Karpas-422 (cell line): ENCODE measurements around the gene MFNG. TPM values are rescaled to one million over a fixed set of nuclear protein-coding genes. Genes with fewer than 3 reads are reported as not detected.

ENCODE experiments used
- DNase-seq: peaks from one replicate; pipeline ENCODE4 v3.0.0-alpha.2; 2015
- H2AFZ ChIP-seq: fragments of 200-600 bp; sonication (generic); 2 replicates; pipeline ENCODE4 v1.6.1; 2014; ENCODE audit warnings: antibody characterized with exemption, low read length, mixed read lengths
- H3K27ac ChIP-seq: fragments of 200-600 bp; sonication (generic); 2 replicates; pipeline ENCODE4 v1.5.1; 2014; ENCODE audit warnings: mild to moderate bottlenecking, low read length, moderate library complexity
- H3K27me3 ChIP-seq: fragments of 200-600 bp; sonication (generic); 2 replicates; pipeline ENCODE4 v1.6.1; 2014; ENCODE audit warnings: low read length, mixed read lengths
- H3K36me3 ChIP-seq: fragments of 200-600 bp; sonication (generic); 2 replicates; pipeline ENCODE4 v1.6.1; 2014; ENCODE audit warnings: low read length, mixed read lengths; ENCODE audit not compliant: insufficient read depth
- H3K4me1 ChIP-seq: fragments of 200-600 bp; sonication (generic); 2 replicates; pipeline ENCODE4 v1.6.1; 2014; ENCODE audit warnings: mild to moderate bottlenecking, low read length, mixed read lengths
- H3K4me2 ChIP-seq: fragments of 200-600 bp; sonication (generic); 2 replicates; pipeline ENCODE4 v1.6.1; 2014; ENCODE audit warnings: low read length, low read depth, mild to moderate bottlenecking; ENCODE audit not compliant: poor library complexity, severe bottlenecking
- H3K4me3 ChIP-seq: fragments of 200-600 bp; sonication (generic); 2 replicates; pipeline ENCODE4 v1.5.1; 2014; ENCODE audit warnings: mild to moderate bottlenecking, antibody characterized with exemption, low read length, mixed read lengths
- H3K79me2 ChIP-seq: fragments of 200-600 bp; sonication (generic); 2 replicates; pipeline ENCODE4 v1.6.1; 2014; ENCODE audit warnings: mild to moderate bottlenecking, low read length, mixed read lengths
- H3K9ac ChIP-seq: fragments of 200-600 bp; sonication (generic); 2 replicates; pipeline ENCODE4 v1.6.0; 2014; ENCODE audit warnings: low read length
- H3K9me2 ChIP-seq: fragments of 200-600 bp; sonication (generic), shearing (Covaris generic); replicated peaks from 2 replicates; pipeline ENCODE4 v1.6.0; 2014; ENCODE audit warnings: mild to moderate bottlenecking, low read length, moderate library complexity; ENCODE audit not compliant: insufficient read depth
- H3K9me3 ChIP-seq: fragments of 300-700, 200-600 bp; sonication (generic); 2 replicates; pipeline ENCODE4 v1.6.1; 2014; ENCODE audit warnings: low read length, mixed read lengths
- H4K20me1 ChIP-seq: fragments of 200-600 bp; sonication (generic); 2 replicates; pipeline ENCODE4 v1.6.1; 2014; ENCODE audit warnings: mild to moderate bottlenecking, antibody characterized with exemption, low read length, low read depth; ENCODE audit not compliant: insufficient read depth
- total RNA-seq: library from RNA; depleted of rRNA; stranded (reverse); fragments of >200 nt; shearing (Covaris generic); gene quantifications from 2 replicates; pipeline ENCODE4 v1.2.3, GENCODE V29; 2014; ENCODE audit warnings: low replicate concordance

Gene MFNG
- total RNA-seq, 1 experiment from 2014 or later, result 105 TPM

DNA sequence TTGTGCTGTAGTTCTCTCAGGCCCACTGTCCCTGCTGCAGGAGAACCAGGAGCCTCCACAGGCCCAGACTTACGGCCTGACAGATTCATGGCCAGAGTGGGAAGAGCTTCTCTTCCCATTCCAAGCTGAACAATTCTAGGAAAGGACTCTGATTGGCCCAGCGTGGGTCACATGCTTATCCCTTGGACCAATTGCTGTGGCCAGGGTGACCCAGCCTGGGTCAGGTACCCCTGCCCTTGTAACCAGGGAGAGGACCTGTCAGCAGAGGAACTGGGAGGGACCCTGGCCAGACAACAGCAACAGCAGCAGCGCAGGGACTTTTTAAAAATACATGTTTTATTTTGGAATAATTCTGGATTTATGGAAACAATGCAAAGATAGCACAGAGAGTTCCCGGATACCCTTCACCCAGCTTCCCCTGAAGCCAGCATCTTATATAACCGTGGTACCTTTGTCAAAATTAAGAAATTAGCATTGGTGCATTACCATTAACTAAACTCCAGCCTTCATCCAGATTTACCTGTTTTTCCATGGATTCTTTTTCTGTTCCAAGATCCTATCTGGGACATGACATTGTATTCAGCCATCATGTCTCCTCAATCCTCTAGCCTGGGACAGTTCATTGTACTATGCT lies 50.1 kb downstream of the MFNG start:
- Histone ChIP-seq H3K79me2 (no peaks in the 10 kb centered on the region), H3K27me3 (no peaks in the 10 kb centered on the region), H3K9ac (no peak overlapping the region), H3K9me2 (no peaks in the 10 kb centered on the region), H3K9me3 (0 out of 2 replicates have a peak, but pooled peaks cover 4% of the 10 kb centered on the region), H3K27ac (no peak overlapping the region), H3K4me2 (no peak overlapping the region), H3K4me3 (no peak overlapping the region), H2AFZ (no peak overlapping the region), H3K4me1 (no peaks in the 10 kb centered on the region), H4K20me1 (no peaks in the 10 kb centered on the region), H3K36me3 (no peaks in the 10 kb centered on the region)
- DNase-seq, result no peak

DNA sequence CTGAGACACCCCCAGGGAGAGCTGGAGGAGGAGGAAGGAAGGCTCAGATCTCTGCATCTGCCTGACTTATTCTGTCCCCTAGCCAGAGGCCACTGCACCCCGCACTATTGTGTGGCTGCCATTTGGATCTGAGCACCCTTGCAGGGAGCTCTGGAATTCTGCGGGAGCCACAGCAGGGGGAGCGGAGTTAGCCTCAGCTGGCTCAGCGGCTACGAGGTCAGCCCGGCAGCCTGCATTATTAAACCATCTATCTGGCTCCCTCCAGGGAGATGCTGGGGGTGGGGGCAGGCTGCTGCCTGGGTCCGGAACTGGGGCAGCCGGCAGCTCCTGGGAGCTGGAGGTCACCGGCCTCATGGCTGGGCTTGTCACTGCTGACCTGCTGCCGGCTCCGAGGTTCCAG lies 52.4 kb downstream of the MFNG start:
- H4K20me1 ChIP-seq, result peaks cover 4% of the 10 kb centered on the region; the same call in 1 of the 2 replicates
- no peak for DNase-seq
- H3K9ac ChIP-seq, result no peak overlapping the region
- no peaks in the 10 kb centered on the region for H3K9me3 ChIP-seq
- no peaks in the 10 kb centered on the region for H3K4me1 ChIP-seq
- no peaks in the 10 kb centered on the region for H3K9me2 ChIP-seq
- H3K27ac ChIP-seq, result no peak overlapping the region
- no peaks in the 10 kb centered on the region for H3K36me3 ChIP-seq
- H3K27me3 ChIP-seq, result no peaks in the 10 kb centered on the region
- H2AFZ ChIP-seq, result no peak overlapping the region
- H3K79me2 ChIP-seq, result no peaks in the 10 kb centered on the region
- no peak overlapping the region for H3K4me3 ChIP-seq
- H3K4me2 ChIP-seq, result no peak overlapping the region

- no peak overlapping the region for H3K4me2 ChIP-seq
- H3K27me3 ChIP-seq, result no peaks in the 10 kb centered on the region
- no peak overlapping the region for H3K9ac ChIP-seq
Observed at GRCh38 chr22:37432708-37433054, 53.5 kb downstream of the MFNG start.

GRCh38 chr22:37431801-37432707 lies 54.1 kb downstream of the MFNG start:
- no peak for DNase-seq
- Histone ChIP-seq H3K4me2 (no peak overlapping the region), H4K20me1 (peaks cover 4% of the 10 kb centered on the region; the same call in 1 of the 2 replicates), H3K9me3 (no peaks in the 10 kb centered on the region), H3K4me1 (no peaks in the 10 kb centered on the region), H3K27ac (no peak overlapping the region), H3K9ac (no peak overlapping the region), H3K9me2 (no peaks in the 10 kb centered on the region), H3K79me2 (no peaks in the 10 kb centered on the region), H2AFZ (no peak overlapping the region), H3K4me3 (no peak overlapping the region), H3K36me3 (no peaks in the 10 kb centered on the region), H3K27me3 (no peaks in the 10 kb centered on the region)

More at GRCh38 chr22:37432708-37433054, 53.5 kb downstream of the MFNG start:
- H3K36me3 ChIP-seq, result no peaks in the 10 kb centered on the region
- DNase-seq, result no peak
- no peaks in the 10 kb centered on the region for H3K9me2 ChIP-seq
- no peak overlapping the region for H2AFZ ChIP-seq
- H3K4me3 ChIP-seq, result no peak overlapping the region
- no peaks in the 10 kb centered on the region for H3K4me1 ChIP-seq
- H3K27ac ChIP-seq, result no peak overlapping the region
- H3K79me2 ChIP-seq, result no peaks in the 10 kb centered on the region
- H3K9me3 ChIP-seq, result no peaks in the 10 kb centered on the region
- H4K20me1 ChIP-seq, result peaks cover 4% of the 10 kb centered on the region; the same call in 1 of the 2 replicates

DNA sequence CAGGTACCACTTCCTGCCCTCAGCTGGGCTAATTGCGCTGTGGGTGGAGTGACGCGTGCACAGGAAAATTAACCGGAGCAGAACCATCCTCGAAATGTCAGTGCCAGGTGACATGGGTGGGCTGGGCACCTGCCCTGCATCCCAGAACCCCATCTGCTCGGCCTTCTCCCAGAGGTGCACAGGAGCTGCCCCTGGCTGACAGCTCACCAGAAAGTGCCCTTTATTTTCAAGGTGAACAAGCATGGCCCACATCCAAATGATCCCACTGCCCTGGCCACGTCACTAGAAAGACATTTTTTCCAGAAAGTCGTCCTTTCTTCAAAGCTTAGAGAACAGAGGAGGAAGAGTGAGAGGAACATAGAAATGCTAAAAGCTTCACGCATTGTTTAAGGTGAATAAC lies 54.8 kb downstream of the MFNG start:
- H3K4me2 ChIP-seq, result no peak overlapping the region
- H3K9me2 ChIP-seq, result no peaks in the 10 kb centered on the region
- H3K27ac ChIP-seq, result no peak overlapping the region
- H3K79me2 ChIP-seq, result no peaks in the 10 kb centered on the region
- no peaks in the 10 kb centered on the region for H3K36me3 ChIP-seq
- no peaks in the 10 kb centered on the region for H3K4me1 ChIP-seq
- no peaks in the 10 kb centered on the region for H3K9me3 ChIP-seq
- DNase-seq, result no peak
- no peak overlapping the region for H3K9ac ChIP-seq
- H3K27me3 ChIP-seq, result no peaks in the 10 kb centered on the region
- H3K4me3 ChIP-seq, result no peak overlapping the region
- H4K20me1 ChIP-seq, result peaks cover 4% of the 10 kb centered on the region; the same call in 1 of the 2 replicates
- H2AFZ ChIP-seq, result no peak overlapping the region

DNA sequence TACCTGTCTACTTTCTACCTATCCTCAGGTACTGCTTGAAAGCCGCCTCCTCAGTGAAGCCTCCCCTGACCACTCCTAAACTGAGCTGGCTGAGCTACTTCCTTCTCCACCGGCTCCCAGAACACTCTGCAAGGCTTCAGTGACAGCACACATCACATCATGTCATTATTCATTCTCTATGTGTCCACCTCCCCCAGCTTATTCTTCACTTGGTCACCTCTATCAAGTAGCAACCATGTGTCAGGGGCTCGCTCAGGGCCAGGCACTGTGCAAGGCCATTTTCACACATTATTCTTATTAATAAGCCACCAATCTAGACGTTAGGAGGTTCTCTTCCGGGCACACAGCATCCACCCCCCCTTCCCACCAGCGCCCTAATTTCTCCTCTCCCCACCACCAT lies 55.2 kb downstream of the MFNG start:
- Histone ChIP-seq H3K9ac (no peak overlapping the region), H2AFZ (no peak overlapping the region), H3K4me3 (no peak overlapping the region), H4K20me1 (peaks cover 4% of the 10 kb centered on the region; the same call in 1 of the 2 replicates), H3K79me2 (no peaks in the 10 kb centered on the region), H3K36me3 (no peaks in the 10 kb centered on the region), H3K4me2 (no peak overlapping the region), H3K9me2 (no peaks in the 10 kb centered on the region), H3K4me1 (no peaks in the 10 kb centered on the region), H3K27ac (no peak overlapping the region), H3K9me3 (no peaks in the 10 kb centered on the region), H3K27me3 (no peaks in the 10 kb centered on the region)
- DNase-seq, result no peak

DNA sequence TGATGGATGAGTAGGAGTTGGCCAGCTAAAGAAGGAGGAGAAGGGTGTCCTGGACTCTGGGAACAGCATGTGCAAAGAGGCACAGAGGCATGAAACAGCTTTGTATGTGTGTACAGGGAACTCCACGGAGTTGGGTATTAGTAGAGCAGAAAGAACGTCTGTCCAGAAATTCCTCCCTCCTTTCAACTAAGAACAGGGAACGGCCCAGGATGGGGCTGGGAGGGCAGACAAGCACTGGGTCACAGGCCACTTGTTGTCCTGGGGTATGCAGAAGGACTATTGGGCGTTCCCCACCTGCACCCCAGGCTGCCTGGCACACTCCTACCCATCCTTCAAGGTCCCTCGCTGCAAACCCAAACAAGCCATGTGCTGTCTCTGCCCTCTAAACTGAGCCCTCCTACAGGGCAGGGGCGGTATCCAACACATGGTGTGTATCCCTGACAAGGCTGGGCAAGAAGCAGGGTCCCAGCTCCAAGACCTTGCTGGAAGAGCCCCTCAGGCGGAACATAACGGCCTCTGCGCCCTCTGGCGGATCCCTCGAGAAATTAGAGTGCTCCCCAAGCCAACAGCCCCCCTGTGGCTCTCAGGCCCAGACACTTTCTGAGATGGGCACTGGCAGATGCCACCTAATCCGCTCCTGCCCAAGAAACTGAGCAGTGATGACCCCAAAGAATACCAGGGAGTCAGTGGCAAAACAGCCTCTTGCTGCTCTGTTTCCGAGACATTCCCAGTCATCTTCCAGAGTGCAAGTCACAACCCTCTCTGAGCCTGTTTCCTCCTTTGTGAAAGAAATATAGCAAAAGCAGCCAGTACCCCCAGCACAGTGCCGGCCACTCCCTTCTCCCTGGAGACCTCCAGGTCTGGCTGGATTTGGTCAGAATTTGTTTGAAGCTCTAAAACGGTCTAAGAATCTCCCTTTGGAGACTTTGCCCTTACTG lies 57.3 kb downstream of the MFNG start:
- H2AFZ ChIP-seq, result no peak overlapping the region
- H3K9me2 ChIP-seq, result no peaks in the 10 kb centered on the region
- H3K4me1 ChIP-seq, result no peaks in the 10 kb centered on the region
- no peak overlapping the region for H3K4me3 ChIP-seq
- peaks cover 4% of the 10 kb centered on the region; the same call in 1 of the 2 replicates for H4K20me1 ChIP-seq
- H3K79me2 ChIP-seq, result no peaks in the 10 kb centered on the region
- no peak overlapping the region for H3K4me2 ChIP-seq
- no peaks in the 10 kb centered on the region for H3K36me3 ChIP-seq
- no peaks in the 10 kb centered on the region for H3K27me3 ChIP-seq
- no peak overlapping the region for H3K9ac ChIP-seq
- peak; percentile 86 for DNase-seq
- no peak overlapping the region for H3K27ac ChIP-seq
- no peaks in the 10 kb centered on the region for H3K9me3 ChIP-seq
